Measurements from ENCODE around the gene RFX2. TPM values are rescaled to one million over a fixed set of nuclear protein-coding genes. Genes with fewer than 3 reads are reported as not detected.

The RFX2 gene
- total RNA-seq, 1 donor from 2014 or later, result 20.9 TPM

DNA sequence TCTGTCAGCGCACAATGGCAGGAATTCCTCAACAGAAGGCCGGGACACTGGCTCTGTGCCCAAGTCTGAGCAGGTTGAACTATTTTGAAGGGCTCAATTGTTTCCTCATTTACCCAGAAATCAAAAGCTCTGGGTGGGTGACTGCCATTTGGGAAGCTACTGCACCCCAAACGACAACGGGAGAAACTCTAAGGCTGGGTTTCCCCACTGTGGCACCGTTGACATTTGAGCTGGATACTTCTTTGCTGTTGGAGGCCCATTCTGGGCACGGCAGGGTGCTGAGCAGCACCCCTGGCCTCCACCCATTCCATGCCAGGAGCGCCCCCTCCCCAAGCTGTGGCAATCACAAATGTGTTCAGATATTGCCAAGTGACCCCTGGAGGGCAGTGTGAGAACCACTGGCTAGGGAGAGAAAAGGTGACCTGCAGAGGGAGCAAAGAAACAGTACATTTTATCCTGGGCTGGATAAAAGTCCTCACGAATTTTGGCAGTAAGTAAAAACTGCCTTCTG is 62.5 kb downstream of the RFX2 start:
- Histone ChIP-seq H3K4me3 (no peak overlapping the region), H3K27ac (no peak overlapping the region), H3K9me3 (no peaks in the 10 kb centered on the region), H3K4me1 (peaks cover 15% of the 10 kb centered on the region), H3K27me3 (ENCODE audit: low read depth) (no peaks in the 10 kb centered on the region), H3K36me3 (peaks cover 6% of the 10 kb centered on the region)
- TF ChIP-seq, protein P1, sequence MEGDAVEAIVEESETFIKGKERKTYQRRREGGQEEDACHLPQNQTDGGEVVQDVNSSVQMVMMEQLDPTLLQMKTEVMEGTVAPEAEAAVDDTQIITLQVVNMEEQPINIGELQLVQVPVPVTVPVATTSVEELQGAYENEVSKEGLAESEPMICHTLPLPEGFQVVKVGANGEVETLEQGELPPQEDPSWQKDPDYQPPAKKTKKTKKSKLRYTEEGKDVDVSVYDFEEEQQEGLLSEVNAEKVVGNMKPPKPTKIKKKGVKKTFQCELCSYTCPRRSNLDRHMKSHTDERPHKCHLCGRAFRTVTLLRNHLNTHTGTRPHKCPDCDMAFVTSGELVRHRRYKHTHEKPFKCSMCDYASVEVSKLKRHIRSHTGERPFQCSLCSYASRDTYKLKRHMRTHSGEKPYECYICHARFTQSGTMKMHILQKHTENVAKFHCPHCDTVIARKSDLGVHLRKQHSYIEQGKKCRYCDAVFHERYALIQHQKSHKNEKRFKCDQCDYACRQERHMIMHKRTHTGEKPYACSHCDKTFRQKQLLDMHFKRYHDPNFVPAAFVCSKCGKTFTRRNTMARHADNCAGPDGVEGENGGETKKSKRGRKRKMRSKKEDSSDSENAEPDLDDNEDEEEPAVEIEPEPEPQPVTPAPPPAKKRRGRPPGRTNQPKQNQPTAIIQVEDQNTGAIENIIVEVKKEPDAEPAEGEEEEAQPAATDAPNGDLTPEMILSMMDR (IDR thresholded peaks at IDR 0.05), result peak; percentile 58
- no peak for DNase-seq
- intact Hi-C loops (cut with DNase I), result loop anchor here (5.0 kb wide), 1 partner anchor 80 kb away; no protein-coding TSS in a partner anchor
- ATAC-seq, result peak; percentile 68 to 70

GRCh38 chr19:6047256-6047655 is 63.0 kb downstream of the RFX2 start:
- H3K27me3 ChIP-seq (ENCODE audit: low read depth), result no peaks in the 10 kb centered on the region
- no peak overlapping the region for H3K27ac ChIP-seq
- H3K36me3 ChIP-seq, result peaks cover 9% of the 10 kb centered on the region
- no peaks in the 10 kb centered on the region for H3K9me3 ChIP-seq
- intact Hi-C loops (cut with DNase I), result loop anchor here (5.0 kb wide), 1 partner anchor 80 kb away; no protein-coding TSS in a partner anchor
- no peak overlapping the region for H3K4me3 ChIP-seq
- ATAC-seq (no peak), DNase-seq (no peak)
- TF ChIP-seq, protein P1 (IDR thresholded peaks at IDR 0.05), result no peak
- H3K4me1 ChIP-seq, result peaks cover 15% of the 10 kb centered on the region

DNA sequence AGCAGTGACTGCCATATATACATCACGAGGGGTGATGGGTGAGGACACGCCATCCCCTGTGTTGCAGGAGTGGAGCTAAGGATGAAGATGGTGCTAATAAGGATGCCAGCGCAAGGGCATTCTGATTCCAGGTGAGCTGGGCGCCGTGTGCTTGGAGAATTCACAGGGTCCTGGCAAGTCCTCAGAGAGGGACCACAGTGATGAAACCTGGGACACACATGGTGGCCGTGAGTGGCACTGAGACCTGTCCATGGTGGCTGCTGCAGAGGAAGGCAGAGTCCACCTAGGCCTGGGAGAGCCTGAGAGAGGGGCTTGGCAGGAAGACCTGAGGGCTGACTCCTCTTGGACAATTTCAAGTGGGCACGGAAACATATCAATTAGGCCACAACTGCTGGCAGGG is 65.2 kb downstream of the RFX2 start:
- H3K27me3 ChIP-seq (ENCODE audit: low read depth), result no peaks in the 10 kb centered on the region
- no peak for DNase-seq
- no peak overlapping the region for H3K4me3 ChIP-seq
- no peak overlapping the region for H3K27ac ChIP-seq
- H3K9me3 ChIP-seq, result no peaks in the 10 kb centered on the region
- intact Hi-C loops (cut with DNase I), result loop anchor here (5.0 kb wide), 1 partner anchor 82 kb away; no protein-coding TSS in a partner anchor
- H3K4me1 ChIP-seq, result peaks cover 15% of the 10 kb centered on the region
- no peak for ATAC-seq
- TF ChIP-seq, protein P1 (IDR thresholded peaks at IDR 0.05), result no peak
- H3K36me3 ChIP-seq, result peaks cover 27% of the 10 kb centered on the region

DNA sequence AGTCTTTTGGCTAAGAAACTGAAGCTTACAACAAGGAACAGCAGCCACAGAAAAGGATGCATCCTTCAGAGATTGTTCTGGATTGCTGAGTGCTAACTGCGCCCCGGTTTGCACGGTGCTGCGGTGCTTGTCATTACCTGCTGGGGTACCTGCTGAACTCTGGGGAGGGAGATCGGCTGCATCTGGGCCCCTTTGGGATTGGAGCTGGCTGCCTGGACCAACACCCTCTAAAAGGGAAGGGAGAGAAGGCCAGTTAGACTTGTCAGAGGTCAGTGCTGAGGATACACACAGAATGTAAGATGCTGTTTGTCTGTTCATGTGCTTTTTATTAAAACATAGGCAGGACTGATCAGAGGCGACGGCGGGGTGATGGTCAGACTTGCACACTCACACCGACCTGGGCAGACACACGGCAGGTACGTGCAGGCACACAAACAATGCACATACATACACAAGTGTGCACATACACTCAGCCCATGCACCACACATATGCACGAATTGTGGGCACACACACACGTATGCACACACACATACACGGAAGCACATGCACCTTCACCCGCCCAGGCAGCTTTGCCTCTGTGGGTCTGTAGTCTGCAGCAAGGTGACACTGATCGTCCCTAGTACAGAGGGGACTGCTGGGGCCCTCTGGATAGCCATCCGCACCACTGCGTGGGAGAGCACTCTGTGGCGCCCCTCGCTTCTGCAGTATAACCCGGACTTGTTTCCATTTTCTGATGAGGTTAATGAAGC is 66.1 kb downstream of the RFX2 start:
- peaks cover 13% of the 10 kb centered on the region for H3K4me1 ChIP-seq
- intact Hi-C loops (cut with DNase I), result no loop called here
- H3K27me3 ChIP-seq (ENCODE audit: low read depth), result no peaks in the 10 kb centered on the region
- TF ChIP-seq, protein P1 (IDR thresholded peaks at IDR 0.05), result no peak
- ATAC-seq, result no peak
- H3K36me3 ChIP-seq, result peaks cover 36% of the 10 kb centered on the region
- H3K4me3 ChIP-seq, result no peak overlapping the region
- no peak overlapping the region for H3K27ac ChIP-seq
- H3K9me3 ChIP-seq, result no peaks in the 10 kb centered on the region
- no peak for DNase-seq

- Histone ChIP-seq H3K9me3 (no peaks in the 10 kb centered on the region), H3K36me3 (peaks cover 41% of the 10 kb centered on the region)
- DNase-seq, result no peak
These were observed 67.2 kb downstream of the RFX2 start for GRCh38 chr19:6042776-6043726.

More at GRCh38 chr19:6042776-6043726, 67.2 kb downstream of the RFX2 start:
- Histone ChIP-seq H3K4me3 (no peak overlapping the region), H3K27me3 (ENCODE audit: low read depth) (no peaks in the 10 kb centered on the region), H3K27ac (no peak overlapping the region), H3K4me1 (peaks cover 1% of the 10 kb centered on the region)
- TF ChIP-seq, protein P1 (IDR thresholded peaks at IDR 0.05), result no peak
- no peak for ATAC-seq
- intact Hi-C loops (cut with DNase I), result no loop called here

Data from lower lobe of right lung (tissue), 2 donors.